GDM1 (cell line): ENCODE measurements around the gene KCNQ5.

Source experiments
- DNase-seq: peaks from one replicate; lab custom pipeline; 2025; lab: John Stamatoyannopoulos, UW

The KCNQ5 gene

GRCh38 chr6:73058736-73059135 lies 436.9 kb downstream of the KCNQ5 start:
- DNase-seq = no peak

GRCh38 chr6:73062130-73062529 lies 440.3 kb downstream of the KCNQ5 start:
- no peak for DNase-seq

GRCh38 chr6:73062837-73063236 lies 441.0 kb downstream of the KCNQ5 start:
- no peak for DNase-seq

- no peak for DNase-seq
Observed at GRCh38 chr6:73064266-73064665, 442.4 kb downstream of the KCNQ5 start.

- no peak for DNase-seq
Observed at GRCh38 chr6:73073238-73073637, 451.4 kb downstream of the KCNQ5 start.

- no peak for DNase-seq
Observed at GRCh38 chr6:73074175-73074574, 452.3 kb downstream of the KCNQ5 start.

GRCh38 chr6:73076211-73076954 lies 454.5 kb downstream of the KCNQ5 start:
- no peak for DNase-seq

GRCh38 chr6:73078333-73078862 lies 456.5 kb downstream of the KCNQ5 start:
- no peak for DNase-seq

GRCh38 chr6:73078908-73079610 lies 457.2 kb downstream of the KCNQ5 start:
- DNase-seq = no peak

GRCh38 chr6:73079611-73079955 lies 457.7 kb downstream of the KCNQ5 start:
- DNase-seq = no peak

GRCh38 chr6:73079978-73080377 lies 458.1 kb downstream of the KCNQ5 start:
- DNase-seq = no peak

GRCh38 chr6:73081955-73082354 lies 460.1 kb downstream of the KCNQ5 start:
- no peak for DNase-seq

GRCh38 chr6:73083886-73084285 lies 462.0 kb downstream of the KCNQ5 start:
- DNase-seq = no peak

GRCh38 chr6:73085443-73085871 lies 463.6 kb downstream of the KCNQ5 start:
- no peak for DNase-seq

- DNase-seq = no peak
Observed at GRCh38 chr6:73086726-73087125, 464.9 kb downstream of the KCNQ5 start.

- DNase-seq = no peak
Observed at GRCh38 chr6:73088138-73088813, 466.4 kb downstream of the KCNQ5 start.

- no peak for DNase-seq
Observed at GRCh38 chr6:73104921-73105320, 483.1 kb downstream of the KCNQ5 start.

GRCh38 chr6:73107016-73107415 lies 485.2 kb downstream of the KCNQ5 start:
- DNase-seq = no peak

- no peak for DNase-seq
Observed at GRCh38 chr6:73108949-73109348, 487.1 kb downstream of the KCNQ5 start.

GRCh38 chr6:73109659-73110058 lies 487.8 kb downstream of the KCNQ5 start:
- no peak for DNase-seq

GRCh38 chr6:73116330-73116729 lies 494.5 kb downstream of the KCNQ5 start:
- DNase-seq = no peak

GRCh38 chr6:73121421-73121993 lies 499.6 kb downstream of the KCNQ5 start:
- no peak for DNase-seq
